CMK (cell line): ENCODE measurements around the gene CASTOR1.

ENCODE experiments used
- DNase-seq: peaks from one replicate; pipeline ENCODE4 v3.0.0-alpha.2; 2010; ENCODE audit warnings: low read depth

Gene CASTOR1

DNA sequence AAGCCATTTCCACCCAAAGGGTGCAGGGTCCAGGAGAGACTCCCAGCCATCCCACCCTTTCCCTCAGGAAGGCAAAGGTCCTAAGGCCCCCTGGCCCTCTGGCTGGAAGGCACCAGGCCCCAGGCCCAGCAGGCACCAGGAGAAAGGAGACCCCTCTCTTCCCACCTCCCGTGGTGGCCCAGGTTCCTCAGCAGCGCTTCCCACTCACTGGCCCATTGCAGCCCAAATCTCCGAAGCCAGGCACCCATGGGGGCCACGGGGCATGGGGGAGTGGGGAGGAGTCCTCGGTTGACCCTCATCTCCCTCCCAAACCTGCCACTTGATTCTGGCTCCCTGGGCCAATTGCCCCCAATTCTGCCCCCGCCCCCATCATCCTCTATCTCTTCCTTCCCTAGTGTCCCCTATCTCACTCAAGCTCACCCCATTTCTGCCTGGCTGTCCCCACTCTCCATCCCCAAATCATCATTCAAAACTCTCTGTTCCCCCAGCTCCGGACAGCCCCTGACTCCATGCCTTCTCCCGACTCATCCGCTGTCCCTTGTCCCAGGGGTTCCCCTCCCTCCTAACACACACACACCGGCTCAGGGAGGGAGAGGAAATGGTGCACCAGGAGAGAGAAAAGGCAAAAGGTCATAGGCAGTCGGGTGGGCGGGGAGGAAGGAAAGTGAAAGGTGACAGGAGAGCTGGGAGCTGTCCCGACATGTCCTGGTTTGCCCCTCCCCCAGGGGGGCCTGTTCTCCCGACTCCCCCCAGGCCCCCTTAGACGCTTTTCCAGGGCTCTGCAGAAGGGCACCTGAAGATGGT is 43.9 kb downstream of the CASTOR1 start:
- DNase-seq, result no peak

DNA sequence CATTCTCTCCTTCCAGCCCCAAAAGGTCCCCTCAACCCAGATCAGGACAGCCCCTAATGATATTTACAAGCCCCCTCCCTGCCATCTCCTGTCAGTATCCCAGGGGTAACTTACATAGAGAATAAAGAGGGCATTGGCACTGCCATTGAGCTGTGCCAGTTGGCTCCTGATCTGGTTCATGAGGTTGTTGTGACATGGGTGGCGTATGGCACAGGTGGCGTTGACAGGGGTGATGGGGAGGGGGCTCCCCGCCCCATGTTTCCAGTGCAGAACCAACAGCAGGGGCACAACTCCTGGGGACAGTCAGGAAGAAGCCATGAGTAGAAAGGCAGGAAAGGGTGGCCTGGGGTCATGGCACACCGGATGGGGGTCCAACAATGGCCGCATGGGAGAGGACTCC is 44.7 kb downstream of the CASTOR1 start:
- no peak for DNase-seq

DNA sequence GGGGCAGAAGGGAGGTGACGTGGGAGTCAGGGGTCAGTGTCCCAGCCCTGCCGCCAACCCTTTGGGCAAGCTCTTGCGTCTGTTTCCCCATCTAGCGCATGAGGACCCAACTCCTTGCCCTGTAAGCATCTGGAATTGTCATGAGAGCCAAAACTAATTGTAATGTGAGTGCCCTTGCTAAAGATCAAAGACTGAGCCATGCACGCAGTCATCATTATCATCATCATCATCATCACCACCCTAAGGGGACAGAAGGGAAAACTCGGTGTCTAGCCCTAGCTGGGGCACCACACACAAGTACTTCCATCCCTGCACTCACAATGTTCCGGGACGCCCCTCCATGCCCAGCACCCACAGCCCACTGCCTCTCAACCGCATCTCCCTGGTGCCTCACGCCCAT is 45.2 kb downstream of the CASTOR1 start:
- no peak for DNase-seq

DNA sequence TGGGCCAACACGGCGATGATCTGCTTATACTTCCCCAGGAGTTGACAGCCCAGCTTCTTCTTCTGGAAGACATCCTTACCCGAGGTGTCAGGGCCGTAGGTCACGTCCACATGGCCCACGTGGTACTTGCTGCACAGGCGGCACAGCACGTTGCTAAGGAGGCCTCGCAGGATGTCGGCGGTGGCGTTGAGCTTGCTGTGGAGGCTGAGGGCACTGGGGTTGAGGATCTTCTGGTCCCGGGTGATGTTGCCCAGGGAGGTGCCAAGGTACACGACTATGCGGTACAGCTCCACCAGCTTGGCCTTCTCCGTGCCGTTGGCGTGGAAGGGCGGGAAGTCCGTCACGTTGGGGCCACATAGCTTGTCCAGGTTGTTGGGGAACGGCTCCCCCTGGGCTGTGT is 45.6 kb downstream of the CASTOR1 start:
- no peak for DNase-seq

DNA sequence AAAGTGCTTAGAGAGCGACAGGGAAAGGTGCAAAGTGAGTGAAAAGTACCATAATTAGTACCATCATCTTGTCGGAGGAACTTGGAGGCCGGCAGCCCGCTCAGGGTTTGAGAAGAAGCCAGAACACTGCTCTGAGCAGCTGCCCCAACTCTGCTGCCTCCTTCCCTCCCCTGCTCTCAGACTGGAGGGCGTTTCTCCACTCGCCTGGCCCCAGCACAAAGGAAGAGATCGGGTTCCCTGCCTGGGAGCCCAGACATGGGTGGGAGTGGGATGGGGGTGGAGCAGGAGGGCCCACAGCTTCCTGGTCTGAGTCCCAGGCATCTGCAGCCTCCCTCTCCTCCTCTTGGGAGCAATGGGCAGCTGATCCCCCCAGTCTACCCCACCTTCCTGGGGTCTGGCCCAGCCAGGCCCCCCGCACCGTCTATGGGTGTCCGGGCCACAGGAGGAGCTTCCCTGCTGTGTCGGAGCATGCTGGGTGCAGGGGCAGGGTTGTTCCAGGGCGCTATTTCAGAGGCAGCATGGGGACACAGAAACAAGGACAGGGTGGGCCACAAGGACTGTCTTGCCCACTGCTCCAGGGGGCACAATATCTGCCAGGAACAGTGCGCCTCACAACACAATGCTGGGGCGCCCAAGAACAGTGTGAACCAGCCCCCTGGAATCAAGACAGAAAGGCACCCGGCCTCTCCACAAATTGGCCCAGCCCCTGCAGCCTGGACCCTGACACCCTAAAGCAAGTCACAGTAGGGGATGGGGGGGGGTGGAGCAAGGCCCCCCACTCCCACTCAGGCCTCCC is 47.5 kb downstream of the CASTOR1 start:
- DNase-seq, result no peak

DNA sequence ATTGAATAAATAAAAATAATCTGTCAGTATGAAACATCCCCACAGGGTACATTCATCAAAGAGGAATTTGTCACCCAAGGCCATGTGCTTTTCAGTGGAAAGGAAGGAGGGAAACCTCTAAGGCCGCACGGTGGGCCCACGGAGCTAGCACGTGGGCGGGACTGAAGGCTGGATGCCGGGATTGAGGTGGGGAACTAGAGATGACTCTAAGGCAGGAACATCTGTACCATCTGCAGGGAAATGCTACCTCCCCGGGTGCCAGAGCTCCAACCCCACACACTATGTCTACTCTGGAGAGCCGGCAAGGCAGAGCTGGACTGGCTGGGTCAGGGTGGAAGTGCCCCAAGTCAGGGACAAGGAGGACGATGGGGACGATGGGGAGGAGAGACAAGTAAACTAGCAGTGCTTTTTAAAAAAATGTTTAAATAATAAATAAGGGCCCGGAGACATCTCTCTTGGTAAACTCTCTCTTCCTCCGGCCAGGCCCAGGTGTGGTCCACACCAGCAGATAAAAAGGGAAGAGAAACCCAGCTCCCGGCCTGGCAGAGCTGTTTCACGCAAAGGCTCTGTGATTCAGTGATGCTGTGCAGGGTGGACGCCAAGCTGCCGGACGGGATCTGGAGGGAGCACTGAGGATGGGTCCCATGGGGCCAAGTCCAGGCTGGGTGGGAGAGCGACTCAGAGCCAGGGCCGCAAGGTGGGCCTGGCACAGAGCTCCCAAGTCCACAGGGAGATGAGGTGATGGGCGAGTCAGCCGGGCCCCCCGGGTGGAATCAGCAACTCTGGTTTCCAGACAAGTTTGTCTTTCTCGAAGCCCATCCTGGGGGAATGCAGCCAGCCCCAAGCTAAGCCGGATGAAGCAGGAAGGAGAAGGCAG is 48.5 kb downstream of the CASTOR1 start:
- DNase-seq, result no peak

DNA sequence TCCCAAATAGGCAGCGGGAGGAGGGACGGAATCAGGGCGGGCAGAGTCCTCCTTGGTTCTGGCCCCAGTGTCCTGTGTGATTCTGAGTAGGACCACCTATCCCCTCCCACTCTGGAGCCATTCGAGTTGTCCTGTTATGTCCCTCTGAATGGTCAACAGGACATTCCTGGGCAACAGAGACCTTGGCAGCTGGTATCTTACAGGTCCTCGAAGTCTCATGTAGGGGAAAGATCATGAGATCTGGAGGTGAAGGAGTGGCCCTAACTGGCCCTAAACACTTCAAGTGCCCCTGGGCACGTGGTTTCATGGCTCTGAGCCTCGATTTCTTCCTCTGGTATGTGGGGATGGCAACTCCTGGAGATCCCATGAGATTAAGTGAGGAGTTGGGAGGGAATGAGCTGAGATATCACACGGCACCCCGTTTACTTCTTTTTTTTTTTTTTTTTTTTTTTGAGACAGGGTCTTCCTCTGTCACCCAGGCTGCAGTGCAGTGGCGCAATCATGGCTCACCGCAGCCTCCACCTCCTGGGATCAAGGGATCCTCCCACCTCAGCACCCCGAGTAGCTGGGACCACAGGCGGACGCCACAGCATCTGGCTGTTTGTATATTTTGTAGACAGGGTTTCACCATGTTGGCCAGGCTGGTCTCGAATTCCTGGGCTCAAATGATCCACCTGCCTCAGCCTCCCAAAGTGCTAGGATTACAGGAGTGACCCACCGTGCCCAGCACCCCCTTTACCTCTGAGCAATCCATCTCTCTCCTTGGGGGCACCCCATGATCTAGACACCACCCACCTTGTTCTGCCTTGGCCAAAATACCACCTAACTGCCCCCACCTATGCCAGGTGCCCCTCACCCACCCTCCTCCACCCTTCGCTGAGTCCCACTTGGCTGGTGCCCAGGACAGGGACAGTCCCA is 49.6 kb downstream of the CASTOR1 start:
- DNase-seq, result no peak

DNA sequence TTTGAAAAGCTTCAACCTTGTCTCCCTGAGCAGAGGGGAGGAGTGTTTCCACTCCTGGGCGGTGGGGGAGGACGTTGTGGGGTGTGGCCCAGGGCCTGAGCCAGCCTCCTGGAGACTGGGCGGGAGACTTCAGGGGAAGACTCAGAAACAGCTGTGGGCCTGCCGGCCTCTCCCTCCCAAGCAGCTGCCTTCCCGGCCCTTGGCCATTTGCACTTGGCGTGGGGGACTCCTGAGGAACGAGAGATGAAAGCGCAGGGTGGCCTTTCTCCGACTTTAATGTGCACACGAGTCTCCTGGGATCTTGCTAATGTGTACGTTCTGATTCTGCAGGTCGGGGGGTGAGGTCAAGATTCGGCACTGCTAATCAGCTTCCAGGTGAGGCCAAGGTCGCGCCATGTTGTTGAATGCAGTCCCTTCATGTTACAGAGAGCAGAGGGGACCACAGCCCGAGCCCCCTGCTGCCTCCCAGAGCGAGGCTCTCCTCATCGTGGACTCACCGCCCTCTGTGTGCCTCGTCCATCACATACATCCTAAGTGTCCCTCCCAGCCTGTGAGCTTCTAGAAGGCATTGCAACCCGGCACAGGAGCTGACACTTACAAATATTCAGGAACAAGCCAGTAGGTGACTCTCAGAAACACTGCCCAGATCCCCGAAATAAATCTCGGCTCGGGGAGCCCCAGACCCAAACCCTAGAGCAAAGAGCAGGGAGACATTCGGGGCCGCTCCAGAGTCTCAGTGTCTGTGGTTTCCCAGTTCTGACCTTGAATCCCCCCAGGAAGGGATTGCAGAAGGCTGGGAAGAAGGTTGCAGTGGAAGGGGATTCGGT is 50.4 kb downstream of the CASTOR1 start:
- DNase-seq, result no peak

DNA sequence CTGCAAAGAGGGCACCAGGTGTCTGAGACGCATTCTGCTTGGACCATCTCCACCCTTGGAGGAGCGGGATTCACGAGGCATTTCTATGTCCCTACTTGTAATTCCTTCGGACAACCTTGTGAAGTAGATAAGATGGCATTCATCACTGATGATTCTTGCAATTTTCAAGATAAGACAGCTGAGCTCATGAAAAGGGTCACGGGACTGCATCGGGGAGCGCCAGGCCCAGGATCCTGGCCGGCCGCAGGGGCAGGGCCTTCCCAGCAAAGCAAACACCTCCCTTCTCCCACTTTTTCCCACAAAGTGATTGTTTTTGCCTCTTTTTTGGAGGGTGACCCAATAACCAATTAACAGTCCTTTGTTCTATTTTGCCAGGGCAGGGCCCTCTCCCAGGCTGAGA is 51.2 kb downstream of the CASTOR1 start:
- DNase-seq, result no peak

DNA sequence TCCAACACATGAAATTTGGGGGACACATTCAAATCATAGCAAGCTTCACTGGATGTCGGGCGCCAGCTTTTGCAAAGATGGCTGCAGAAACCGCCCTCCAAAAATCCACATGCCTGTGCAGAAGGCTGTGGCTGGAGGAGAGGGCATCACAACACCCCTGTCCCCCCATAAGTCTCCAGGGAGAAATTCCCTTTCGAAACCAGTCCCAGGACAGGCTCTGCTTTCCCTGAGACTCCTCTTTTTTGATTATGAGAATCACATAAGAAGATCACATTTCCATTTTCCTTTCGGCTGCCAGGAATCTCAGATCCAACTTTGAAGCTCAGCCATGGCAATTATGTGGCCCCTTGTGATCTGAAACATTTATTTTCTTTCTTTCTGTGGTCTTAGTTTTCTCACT is 52.4 kb downstream of the CASTOR1 start:
- DNase-seq, result no peak

DNA sequence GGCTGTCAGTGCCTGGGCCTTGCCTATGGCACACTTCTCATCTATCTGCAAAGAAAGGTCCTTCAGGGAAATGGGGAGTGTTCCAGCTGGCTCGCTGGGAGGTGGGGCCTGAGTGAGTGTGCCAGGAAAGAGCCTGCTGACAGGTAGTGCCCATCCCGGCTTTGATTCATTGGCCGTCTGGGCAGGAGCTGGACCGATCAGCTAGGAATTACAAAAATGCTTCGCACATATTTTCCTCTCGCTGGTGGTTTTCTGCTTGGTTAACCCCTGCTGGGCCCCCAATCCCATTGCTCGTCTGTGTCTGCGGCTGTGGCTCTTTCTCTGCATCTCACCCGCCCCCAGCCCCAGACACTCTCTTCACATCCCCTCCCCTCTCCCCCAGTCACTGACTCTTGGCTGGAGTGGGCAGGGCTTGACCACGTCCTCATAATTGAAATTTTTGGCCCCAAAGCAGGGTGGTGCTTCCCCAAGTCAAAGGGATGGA is 53.6 kb downstream of the CASTOR1 start:
- no peak for DNase-seq
